NB4 (cell line): ENCODE data around the gene NHSL1.

Source experiments
- DNase-seq: peaks from one replicate; pipeline ENCODE4 v3.0.0; 2010; ENCODE audit warnings: low read depth
- H3K4me3 ChIP-seq: one replicate; pipeline ENCODE4 v1.5.1; 2011; ENCODE audit warnings: mild to moderate bottlenecking, low read depth, low read length, moderate library complexity
- MYC ChIP-seq: IDR thresholded peaks from 2 replicates; pipeline ENCODE4 v1.6.1; 2011; ENCODE audit warnings: low read depth, low read length
- POLR2A ChIP-seq: IDR thresholded peaks from 2 replicates; pipeline ENCODE4 v1.6.1; 2011; ENCODE audit warnings: mild to moderate bottlenecking; ENCODE audit not compliant: insufficient read length; ENCODE audit errors: extremely low read depth
- TF ChIP-seq, protein P1 (sequence below): IDR thresholded peaks from 2 replicates; pipeline ENCODE4 v1.6.1; 2011; ENCODE audit warnings: low read depth, low read length
- TF ChIP-seq, protein P2 (sequence below): IDR thresholded peaks from one replicate; pipeline ENCODE4 v1.5.1; 2012; ENCODE audit warnings: low read depth, low read length

NHSL1 gene

DNA sequence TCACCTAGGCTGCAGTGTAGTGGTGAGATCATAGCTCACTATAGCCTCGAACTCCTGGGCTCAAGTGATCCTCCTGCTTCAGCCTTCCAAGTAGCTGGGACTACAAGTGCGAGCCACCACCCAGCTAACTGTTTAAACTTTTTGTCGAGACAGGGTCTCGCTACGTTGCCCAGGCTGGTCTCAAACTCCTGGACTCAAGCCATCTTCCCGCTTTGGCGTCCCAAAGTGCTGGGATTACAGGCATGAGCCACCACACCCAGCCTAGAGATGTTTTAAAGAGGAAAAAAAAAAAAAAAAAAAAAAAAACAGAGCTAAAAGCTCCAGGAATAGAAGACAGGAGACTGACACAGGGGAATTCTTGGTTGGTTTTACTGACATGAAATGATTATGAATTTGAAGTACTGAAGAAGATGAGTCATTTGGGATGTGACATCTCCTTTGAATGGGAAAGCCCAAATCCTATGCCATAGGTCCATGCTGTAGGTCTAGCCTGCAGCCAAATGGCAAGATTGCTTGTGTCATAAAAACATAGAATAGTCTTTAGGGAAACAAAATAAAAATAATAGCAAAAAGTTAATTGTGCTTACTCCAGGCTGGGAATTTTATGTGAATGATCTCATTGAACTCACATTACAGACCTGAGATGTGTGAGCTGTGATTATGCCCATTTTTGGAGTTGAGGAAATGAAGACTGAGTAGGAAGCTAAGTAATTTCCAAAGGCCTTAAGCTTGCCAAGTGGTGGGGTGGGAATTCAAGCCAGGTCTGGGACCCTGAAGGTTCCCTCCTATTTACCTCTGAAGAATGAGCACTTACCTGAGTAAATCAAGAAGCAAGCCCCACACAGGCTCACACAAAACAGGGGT is 24.3 kb upstream of the NHSL1 start:
- no peak overlapping the region for H3K4me3 ChIP-seq
- TF ChIP-seq, protein P1, sequence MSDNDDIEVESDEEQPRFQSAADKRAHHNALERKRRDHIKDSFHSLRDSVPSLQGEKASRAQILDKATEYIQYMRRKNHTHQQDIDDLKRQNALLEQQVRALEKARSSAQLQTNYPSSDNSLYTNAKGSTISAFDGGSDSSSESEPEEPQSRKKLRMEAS, result no peak
- no peak for TF ChIP-seq MYC
- TF ChIP-seq POLR2A, result no peak
- TF ChIP-seq, protein P2, sequence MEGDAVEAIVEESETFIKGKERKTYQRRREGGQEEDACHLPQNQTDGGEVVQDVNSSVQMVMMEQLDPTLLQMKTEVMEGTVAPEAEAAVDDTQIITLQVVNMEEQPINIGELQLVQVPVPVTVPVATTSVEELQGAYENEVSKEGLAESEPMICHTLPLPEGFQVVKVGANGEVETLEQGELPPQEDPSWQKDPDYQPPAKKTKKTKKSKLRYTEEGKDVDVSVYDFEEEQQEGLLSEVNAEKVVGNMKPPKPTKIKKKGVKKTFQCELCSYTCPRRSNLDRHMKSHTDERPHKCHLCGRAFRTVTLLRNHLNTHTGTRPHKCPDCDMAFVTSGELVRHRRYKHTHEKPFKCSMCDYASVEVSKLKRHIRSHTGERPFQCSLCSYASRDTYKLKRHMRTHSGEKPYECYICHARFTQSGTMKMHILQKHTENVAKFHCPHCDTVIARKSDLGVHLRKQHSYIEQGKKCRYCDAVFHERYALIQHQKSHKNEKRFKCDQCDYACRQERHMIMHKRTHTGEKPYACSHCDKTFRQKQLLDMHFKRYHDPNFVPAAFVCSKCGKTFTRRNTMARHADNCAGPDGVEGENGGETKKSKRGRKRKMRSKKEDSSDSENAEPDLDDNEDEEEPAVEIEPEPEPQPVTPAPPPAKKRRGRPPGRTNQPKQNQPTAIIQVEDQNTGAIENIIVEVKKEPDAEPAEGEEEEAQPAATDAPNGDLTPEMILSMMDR, result no peak
- no peak for DNase-seq

DNA sequence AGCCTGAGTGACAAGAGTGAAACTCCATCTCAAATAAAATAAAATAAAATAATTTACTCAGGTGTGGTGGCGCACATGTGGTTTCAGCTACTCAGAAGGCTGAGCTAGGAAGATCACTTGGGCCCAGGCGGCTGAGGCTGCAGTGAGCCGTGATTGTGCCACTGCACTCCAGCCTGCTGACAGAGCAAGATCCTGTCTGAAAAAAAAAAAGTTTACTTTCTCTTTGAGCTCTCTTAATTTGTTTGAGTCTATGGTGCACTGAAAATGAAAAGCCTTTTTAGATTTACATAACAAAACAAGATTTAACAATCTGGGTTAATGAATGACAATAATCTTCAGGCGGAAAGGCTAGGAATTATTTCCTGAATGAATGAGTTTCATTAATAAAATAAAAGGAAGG is 23.3 kb upstream of the NHSL1 start:
- TF ChIP-seq, protein P1, result no peak
- TF ChIP-seq, protein P2, result no peak
- DNase-seq, result no peak
- no peak overlapping the region for H3K4me3 ChIP-seq

DNA sequence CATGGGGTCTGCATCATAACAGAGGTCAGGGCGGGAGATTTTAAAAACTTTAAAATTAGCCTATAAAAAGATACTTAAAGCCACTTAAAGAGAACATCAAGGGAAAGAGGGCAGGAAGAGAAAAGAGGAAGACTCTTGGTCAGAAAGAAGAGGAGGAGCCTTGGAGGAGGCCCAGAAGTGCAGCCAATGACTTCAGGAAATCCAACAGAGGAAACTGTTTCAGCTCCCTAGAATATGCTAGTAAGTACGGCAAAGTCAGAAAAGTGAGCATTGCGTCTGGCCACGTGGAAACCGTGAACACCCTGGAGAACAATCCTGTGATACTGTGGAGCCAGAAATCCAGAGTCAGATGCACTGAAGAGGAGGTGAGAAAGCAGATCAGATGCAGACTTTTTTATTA is 22.5 kb upstream of the NHSL1 start:
- peak; percentile 74 for TF ChIP-seq MYC
- TF ChIP-seq, protein P1, result peak; percentile 75
- TF ChIP-seq, protein P2, result no peak
- H3K4me3 ChIP-seq, result no peak overlapping the region
- peak; percentile 62 for DNase-seq

DNA sequence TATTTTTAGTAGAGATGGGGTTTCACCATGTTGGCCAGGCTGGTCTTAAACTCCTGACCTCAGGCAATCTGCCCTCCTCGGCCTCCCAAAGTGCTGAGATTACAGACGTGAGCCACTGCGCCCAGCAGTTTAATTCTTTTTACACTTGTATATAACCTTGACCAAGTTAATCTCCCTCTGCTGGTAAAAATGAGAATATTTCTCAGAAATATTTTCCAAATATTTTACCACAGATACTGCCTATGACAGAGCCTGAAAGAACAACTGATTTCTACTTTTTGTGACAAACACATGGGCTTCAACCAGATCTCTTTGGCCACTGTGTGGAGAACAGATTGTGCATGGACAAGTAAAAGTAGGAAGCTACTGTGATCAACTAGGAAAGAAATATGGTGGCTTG is 21.2 kb upstream of the NHSL1 start:
- DNase-seq, result peak; percentile 28
- H3K4me3 ChIP-seq, result no peak overlapping the region
- TF ChIP-seq MYC (no peak), POLR2A (no peak)
- TF ChIP-seq, protein P1, result no peak
- TF ChIP-seq, protein P2, result no peak

DNA sequence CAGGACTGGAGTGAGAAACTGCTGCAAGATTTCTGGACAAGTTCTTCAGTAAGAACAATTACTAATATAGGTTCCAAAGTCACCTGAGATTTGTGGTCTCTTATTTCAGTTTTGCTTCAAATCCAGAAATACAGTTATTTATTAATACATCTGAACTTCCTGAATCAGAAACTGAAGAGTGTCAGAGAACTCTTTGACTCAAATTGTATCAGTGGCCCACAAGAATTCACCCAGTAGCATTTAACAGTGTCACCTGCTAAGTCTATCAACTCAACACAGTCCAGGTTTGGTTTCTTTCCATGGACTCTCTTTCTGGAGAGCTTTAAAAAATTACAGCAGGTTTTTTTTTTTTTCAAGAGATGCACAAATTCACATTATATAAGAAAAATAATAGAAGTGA is 18.8 kb upstream of the NHSL1 start:
- TF ChIP-seq POLR2A, result no peak
- TF ChIP-seq MYC, result no peak
- TF ChIP-seq, protein P1, result no peak
- TF ChIP-seq, protein P2, result no peak
- H3K4me3 ChIP-seq, result no peak overlapping the region
- DNase-seq, result no peak

DNA sequence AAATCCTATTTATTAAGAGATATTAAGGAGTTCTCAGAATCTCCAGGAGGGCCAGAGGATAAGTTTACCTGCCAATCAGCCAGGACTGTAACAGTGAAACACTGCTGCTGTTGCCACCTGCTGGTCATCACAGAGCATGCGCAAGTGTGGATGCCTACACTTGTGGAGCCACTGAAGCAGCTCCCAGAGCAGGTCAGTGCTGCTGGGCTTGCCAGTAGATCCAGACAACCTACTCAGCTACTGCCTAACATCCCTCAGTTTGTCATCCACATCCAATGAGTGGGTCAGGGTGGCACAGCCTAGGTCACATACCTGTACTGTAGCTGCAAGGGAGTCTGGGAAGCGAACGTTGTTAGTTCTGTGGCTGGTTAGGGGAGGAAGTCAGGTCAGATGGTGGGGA is 18.3 kb upstream of the NHSL1 start:
- DNase-seq, result peak; percentile 71
- H3K4me3 ChIP-seq, result no peak overlapping the region
- no peak for TF ChIP-seq MYC
- TF ChIP-seq, protein P1, result peak; percentile 34; the same call in 1 of the 2 replicates
- TF ChIP-seq, protein P2, result peak; percentile 91
